ENCODE measurements around the gene HEPACAM2.

HEPACAM2 gene
- 0 to 0.13 reads per million in 2 donors for total RNA-seq

DNA sequence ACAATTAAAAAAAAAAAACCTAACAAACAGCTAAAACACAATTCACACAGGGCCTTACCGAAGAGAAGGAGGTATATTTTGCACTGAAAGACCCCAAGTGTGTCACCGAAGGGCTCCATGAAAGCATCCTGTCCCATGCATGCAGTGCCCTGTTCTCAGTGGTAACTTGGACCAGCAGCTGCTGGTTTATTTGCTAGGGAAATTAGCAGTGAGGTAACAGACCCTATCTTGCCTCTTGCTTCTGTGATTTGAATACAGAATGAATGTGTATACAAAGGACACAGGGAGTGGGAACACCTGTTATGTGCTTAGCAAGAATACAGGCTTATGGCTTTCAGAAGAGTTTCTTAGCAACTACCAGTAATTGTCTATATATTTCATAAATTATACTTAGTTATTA is at the start of gene HEPACAM2:
HEPACAM2 (minus strand) TSS at position 160 of the 400 bp plus-strand sequence.
- no peak for DNase-seq

DNA sequence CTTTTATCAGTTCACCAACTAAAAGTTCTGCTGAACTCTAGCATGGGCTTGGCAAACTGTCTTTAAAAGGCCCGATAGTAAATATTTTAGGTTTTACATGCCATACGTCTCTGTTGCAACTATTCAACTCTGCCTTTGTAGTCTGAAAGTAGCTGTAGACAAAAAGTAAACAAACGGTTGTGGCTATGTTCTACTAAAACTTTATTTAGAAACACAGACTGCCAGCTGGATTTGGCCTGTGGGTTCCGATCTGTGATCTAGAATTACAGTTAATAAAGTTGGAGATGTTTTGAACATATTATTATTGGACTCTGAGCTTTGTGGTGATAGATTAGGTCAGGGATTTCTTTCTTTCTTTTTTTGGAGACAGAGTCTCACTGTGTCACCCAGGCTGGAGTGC is 39.0 kb upstream of the HEPACAM2 start:
- DNase-seq, result no peak

DNA sequence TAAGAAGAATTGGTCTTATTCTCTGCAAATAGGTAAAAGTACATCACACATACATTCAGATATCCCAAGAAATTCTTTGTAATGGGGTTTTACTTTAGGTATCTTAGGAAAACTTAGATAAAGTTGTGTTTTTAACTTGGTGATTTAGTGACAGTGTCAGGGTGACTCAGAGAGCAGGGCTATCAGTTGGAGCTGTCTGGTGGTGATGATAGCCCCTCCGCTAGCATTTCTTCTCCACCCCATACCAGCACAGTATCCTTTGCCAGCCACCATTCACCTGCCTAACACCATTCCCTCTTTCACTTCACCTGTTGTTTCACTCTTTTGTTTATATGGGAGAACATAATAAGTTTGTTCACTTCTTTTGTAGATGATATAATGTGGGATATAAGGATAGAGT is 36.3 kb upstream of the HEPACAM2 start:
- DNase-seq, result no peak

DNA sequence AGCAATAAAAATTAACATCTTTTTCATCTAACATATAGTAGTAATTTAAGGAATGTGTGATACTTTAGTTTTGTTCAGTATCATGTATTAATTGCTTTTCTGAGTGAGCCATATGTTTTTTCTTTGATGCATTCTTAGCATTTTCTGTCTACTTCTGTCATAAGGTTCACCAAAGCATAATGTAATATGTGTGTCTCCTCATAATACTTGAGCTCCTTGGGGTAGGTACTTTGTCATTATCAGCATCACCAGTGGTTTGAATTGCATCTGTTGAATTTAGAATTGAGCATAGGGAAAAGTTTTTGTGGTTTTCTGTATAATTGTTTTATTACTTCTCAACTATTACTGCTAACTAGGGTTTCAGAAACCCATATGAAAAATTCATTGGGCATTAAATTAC is 32.4 kb upstream of the HEPACAM2 start:
- no peak for DNase-seq

DNA sequence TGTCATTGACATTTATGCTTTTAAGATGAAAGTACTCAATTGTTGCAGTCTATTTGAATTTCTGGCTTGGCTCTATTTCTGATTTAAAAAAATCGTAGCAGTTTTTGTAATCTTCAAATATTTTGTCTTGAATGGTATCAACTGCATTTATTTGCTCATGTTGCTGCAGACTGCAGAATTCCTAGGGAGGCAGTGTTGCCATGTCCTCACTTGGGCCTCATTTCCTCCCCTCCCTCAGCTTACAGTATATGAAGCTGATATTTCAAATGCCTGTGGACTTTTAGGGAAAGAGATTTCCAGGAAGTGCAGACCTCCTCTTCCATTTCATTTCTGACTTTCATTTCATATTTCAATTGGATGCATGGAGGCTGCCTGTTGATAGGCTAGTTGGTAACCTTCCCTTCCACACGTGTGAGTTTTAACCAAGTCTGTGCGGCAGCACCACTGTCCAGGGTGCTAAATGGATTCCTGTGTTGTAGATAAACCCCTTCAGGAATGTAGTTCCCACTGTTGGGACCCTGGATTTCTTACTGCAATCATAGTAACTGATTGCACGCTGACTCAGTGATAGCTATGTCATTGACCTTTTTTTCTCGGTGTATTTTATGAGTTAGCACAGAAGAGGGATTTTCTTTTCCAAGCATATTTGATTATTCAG is 23.4 kb upstream of the HEPACAM2 start:
- DNase-seq, result no peak

DNA sequence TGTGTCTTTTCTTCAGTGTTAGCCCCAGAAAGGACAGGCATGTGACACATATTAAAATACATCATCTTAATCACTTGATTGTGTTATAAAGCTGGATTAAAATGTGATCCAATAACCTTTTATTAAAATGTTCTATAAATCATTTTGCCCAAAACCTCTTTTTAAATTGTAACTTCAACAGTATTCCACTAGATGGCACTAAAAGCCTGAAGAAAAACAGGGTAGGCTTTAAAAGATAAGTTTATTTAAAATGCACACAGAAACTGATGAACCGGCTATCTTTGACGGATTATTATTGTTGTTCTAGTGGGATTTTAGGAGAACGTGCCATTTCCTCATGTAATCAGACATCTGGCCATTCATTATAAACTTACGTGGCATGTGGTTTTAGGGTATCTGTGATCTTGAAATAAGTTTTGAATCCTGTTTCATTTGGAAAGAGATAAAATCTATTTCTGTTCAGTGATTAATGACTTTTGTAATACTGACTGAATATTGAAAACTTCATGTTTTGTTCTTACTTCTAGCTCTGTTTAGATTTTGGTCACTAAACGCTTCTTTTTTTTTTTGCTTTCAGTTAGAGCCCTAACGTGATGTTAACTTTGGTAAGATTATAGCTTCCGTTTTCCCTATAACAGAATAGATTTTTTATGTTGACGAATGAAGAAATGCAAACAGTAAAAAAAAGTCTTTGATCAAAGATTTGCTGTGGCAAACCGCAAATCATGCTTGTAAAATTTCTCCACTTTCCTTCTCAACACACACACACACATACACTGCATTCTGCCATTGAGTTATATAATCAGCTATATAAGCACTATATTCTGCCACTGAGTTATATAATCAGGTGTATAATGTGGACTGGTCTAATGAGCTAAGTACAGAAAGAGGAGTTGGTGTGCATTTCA is 19.5 kb upstream of the HEPACAM2 start:
- no peak for DNase-seq

DNA sequence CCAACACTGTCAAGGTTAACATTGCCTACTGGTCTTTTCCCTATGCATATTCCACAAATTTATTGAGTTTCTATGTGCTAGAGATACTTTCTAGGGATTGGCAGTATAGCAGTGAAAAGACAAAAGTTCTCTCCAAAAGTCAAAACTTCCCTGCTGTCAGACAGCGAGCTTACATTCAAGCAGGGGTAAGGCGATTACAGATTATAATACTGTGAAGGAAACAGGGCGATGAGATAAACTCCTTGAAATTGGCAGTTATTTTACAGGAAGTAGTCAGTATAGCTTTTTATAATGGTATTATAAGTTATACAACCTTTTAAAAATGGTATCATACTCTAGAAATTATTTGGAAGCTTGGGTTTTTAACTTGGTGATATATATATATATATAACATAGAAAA is 15.8 kb upstream of the HEPACAM2 start:
- DNase-seq, result no peak

DNA sequence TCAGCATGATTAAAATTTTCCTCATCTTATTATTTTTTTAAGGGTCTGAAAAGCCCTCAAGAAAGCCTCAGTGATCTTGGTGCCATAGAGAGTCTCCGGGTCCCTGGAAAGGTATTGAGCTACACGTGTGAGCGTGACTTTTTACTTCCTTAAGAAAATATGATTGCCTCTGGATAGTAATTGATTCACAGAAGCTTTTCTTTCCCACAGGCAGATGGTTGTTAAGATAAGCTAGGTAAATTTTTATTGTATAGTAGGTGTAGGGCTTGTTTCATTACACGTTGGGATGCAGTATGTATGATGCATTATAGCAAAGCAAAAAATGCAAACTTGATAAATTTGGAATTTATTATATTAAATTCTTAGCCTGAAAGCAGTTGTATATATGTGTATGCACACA is 13.6 kb upstream of the HEPACAM2 start:
- no peak for DNase-seq

DNA sequence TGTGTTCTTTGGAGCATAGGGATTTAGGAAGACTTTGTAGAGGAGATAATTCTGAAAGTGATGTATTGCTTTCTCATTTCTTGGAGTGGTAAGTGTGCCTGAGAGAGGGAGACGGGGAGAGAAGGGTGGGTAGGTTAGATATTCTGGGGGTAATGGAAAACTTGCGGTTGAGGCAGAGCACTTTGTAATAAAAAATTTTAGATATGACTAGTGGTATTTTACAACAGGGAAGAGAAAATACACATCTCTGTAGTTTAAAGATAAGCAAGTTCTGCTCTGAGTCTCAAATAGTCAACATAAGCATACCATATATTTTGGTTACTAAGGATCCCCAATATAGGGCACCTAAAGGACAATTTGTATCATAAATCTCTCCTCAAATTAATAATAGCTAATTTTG is 12.5 kb upstream of the HEPACAM2 start:
- DNase-seq, result no peak

DNA sequence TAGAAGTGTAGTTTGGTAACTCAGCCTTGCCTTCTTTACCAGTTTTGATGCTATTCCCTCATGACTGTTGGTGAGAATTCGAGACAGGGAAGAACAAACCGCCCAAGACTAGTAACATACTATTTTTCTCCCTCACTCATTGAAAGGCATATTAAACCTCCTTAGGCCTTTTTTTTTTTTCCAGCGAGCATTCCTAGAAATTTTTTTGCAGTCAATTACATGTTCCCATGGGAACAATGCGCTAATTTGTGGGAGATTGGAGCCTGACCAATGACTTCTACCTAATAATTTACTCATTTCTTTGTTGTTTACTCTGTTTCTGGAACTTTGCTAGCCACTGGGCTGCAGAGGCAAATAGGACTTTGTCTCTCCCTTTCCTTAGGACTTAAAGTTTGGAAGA is 11.9 kb upstream of the HEPACAM2 start:
- no peak for DNase-seq

DNA sequence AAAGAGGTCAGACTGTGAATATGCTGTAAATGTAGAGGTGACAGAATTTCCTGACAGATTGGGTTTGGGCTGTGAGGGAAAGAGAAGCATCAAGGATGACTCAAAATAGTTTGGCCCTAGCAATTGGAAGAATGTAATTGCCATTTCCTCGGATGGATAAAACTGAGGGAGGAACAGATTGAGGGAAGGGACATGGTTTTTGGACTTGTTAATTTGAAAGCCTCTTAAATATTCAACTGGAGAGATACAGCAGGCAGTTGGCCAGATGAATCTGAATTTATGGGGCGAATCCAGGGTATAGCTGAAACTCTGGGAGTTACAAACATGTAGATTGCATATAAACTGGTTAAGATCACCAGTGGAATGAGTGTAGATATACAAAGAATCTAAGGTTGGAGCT is 9.3 kb upstream of the HEPACAM2 start:
- no peak for DNase-seq

DNA sequence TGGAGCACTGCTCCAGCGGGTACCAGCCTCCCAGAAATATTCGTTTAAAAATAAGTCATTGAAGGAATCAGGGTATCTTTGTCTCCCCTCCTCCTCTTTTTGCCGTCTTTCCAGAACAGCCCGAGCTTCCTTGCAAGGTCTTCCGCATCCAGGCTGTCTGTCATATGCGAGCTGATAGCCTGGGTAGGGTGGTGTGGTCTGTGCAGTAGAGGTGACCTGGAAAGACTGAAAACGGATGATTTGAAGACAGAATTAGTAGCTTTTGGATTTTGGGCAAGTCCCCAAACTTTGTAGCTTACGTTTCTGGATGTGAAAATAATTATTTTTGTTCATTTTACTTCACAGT is 6.4 kb upstream of the HEPACAM2 start:
- DNase-seq, result no peak

DNA sequence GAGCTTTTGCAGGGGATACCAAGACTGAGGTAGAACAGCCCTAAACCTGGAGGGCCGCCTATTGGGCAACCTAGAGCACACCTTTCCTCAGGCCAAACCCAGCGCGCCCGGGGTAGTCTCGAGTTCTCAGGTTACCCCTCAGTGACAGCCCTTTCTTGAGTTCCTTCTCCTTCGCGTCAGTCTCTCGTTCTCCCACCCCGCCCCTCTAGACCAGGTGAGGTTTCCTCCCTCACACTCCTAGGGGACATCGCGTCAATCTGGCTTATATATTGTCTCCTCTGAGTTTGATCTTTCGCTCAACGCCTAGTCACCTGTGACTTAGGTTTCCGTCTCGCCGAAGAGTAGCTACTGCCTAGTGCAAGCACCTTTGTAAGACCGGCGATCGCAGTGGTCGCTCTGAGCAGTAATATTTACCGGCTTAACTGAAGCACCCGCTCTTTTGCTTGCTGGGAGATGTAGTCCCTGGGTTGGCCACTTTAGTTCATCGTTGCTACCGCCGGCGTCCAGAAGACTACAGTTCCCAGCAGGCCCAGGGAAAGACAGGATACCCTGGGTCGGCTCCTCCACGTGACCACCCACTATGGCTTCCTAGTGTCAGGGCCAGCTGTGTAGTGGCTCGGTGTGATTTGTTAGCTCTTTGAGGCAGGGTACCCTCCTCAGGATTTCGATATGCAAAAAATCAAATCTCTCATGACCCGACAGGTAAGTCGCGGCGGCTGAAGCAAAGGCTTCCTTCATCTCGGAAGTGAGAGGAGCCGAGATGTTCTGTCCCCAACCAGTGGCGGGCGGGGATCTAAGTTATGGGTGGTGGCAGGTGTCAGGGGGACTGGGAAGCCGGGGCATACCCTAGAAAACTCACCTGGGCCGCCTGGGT is 5.8 kb upstream of the HEPACAM2 start, which contains the start of gene VPS50:
VPS50 (plus strand) TSS at position 568 of the 874 bp plus-strand sequence; CDS start at position 670, 102 bp downstream.
- peak; percentile 7 for DNase-seq

DNA sequence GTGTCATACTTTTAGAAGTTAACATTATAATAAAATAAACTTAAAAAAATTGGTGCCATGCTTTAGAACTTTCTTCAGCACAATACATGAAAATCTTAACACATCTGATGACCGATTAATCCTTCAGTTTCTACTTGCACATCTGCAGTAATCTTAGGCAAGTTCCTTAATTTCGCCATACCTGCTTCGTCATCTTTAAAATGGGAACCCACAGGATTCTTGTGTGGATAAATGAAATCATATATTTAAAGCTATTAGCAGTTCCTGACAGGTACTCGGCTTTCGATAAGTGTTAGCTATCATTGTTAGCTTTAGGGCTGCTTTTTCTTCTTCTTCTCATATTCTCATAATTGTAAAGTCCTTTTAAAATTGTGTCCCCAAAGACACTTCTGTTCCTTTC is 5.0 kb upstream of the HEPACAM2 start:
- no peak for DNase-seq

DNA sequence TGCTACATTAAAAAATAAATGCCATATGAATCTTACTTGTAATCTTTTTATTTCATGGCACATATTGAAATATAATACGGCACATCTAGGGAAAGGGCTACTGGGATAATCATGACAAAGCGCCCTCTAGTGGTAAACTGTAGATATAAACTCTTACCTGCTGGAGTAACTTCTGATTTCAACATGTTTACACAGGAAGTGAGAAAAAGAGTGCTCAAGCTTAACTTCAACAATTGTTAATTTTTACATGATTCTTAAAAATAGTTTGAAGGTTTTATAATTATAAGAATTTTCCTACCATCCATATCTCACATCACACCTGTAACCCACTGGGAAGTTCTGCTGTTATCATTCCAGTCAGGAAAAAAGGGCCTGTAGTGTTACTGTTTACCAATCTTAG is 2.0 kb upstream of the HEPACAM2 start:
- no peak for DNase-seq

DNA sequence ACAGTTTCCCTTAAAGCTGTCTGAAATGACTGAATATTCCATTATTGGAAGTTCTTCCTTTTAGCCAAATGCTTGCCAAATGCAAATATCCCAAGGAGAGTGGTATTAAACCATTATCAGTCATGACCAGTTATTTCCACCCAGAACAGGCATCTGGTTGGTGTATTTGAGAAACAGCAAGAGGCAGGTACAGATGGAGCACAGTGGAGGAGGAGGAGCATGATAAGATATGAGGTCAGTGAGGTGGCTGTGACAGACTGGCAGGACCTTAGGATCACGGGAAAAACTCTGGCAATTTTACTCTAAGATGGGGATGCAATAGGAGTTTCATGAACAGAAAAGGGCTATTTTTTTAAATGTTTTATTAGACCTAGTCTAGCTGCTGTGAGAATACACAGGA is 6.4 kb downstream of the HEPACAM2 start:
- no peak for DNase-seq

DNA sequence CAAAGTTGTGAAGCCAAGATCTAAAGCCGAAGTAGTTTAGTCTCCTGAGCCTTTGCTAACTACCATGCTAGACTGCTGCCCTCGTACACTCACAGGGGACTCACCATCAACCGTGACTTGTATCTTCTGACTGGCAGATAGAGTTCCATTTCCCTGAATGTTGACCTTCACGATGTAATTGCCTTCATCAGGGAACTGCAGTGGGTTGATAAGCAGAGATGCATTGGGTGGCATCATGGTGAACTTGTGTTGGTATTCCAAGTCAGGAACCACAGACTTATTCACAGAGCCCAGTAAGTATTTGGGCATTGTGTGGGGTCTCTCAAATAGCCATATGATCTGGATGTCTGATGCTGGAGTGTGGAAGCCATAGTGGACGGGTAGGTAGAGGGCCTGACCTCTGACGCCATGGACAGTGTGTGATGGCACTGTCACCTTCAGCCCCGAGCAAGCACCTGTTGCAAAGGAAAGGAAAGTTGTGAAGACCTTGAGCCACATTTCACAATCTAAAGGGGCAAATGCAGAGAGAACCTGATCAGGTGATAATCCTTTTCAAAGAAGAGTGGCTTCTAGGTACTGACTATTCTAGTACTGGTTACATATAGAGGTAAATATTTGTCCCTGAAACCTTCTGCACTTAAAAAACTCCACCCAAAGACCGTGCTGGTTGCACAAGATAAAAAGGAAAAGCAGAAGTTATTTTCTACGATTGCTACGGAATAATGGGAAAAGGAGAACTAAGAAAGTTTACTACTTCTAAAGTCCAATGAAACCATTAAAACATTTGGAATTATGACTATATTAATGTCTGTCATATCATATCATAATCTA is 7.1 kb downstream of the HEPACAM2 start:
- DNase-seq, result no peak

DNA sequence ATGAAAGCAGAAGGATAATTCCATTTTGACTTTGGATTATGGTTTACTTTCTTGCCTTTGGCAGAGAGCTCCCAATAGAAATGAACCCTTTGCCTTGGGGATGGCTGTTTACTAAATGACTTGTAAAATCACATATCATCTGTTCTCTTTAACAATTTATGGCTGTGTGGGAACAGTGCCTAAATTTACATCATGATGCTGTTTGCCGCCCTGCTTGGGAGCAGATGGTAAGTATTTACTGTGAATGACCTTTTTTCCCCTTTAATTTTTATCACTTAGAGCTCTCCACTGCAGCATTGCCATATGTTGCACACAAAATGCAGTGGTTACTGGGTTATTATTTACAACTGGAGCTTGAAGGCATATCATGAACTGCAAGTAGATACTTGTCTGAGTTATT is 13.4 kb downstream of the HEPACAM2 start:
- DNase-seq, result no peak

DNA sequence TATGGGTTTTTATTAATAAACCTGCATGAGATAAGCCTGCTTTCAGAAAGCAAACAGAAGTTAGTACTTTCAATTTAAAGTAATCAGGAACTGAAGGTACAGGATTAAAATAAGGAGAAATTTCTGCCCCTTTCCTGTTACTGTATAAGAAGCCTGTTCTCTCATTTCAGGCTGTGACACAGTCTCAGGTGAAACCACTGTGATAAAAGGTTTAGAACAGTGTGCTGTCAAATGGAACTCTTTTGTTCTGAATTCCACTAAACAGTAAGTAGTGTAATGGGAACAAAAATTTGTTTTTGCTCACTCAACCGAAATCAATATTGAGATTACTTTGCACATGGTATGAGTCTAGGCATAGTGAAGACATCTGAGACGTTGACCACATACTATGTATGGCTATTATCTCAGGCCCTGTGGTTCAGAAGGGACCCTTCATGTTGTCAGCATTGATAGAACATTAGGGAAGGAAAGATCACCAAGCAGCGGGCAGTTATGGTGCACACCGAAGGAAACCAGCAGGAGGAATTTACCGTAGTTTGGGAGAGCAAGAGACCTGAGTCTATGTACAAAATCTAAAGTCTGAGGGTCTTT is 14.9 kb downstream of the HEPACAM2 start:
- no peak for DNase-seq

DNA sequence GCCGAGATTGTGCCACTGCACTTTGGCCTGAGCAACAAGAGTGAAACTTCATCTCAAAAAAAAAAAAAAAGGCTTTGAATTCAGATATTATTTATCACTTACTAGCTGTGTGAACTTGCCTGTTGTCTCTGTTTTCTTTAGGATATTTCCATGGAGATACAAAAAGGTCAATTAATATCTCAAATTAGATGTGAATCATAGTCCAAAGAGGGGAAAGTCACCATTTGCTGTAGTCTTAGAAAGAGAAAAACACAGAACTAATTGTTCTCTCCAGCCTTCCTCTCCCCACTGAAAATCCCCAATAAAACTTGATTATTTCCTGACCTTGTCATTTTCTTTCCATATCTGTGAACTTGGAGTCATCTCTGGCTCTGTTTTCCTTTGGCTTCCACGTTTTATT is 21.2 kb downstream of the HEPACAM2 start:
- DNase-seq, result no peak

DNA sequence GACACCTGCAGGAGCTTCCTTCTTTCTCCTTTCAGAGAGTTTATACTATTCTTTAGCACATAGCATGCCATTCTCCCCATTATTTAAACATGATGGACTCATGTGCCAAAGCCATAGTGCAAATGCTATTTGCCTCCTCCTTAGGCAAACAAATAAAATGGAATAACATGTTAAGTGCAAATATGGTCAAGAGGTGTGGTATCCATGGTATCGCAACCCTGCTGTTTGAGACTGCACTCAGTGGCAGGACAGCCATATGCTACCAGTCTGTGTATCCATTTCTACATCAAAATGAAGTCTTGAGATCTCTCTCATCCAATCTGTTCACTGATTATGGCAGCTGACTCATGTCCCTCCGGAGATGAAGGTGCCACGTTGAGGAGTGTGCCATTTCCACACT is 22.8 kb downstream of the HEPACAM2 start:
- no peak for DNase-seq

Measured in activated gamma-delta T cell (primary cell).